ENCODE results near the gene PLXDC2.
"Not testable (repeated sequence)": the region's sequence is repeated elsewhere in the genome, so short reads cannot be mapped to it uniquely, and the experiment has no call there.

GRCh38 chr10:20002026-20002425 lies 185.8 kb downstream of the PLXDC2 start:
- TF ChIP-seq POLR2A, CTCF, POLR2AphosphoS5 (IDR thresholded peaks at IDR 0.05): not testable (repeated sequence)
